SU-DHL-6 (cell line): ENCODE measurements around the gene NHS.

ENCODE experiments used
- CTCF ChIP-seq: fragments of 200-600 bp; sonication (generic); IDR thresholded peaks from one replicate; pipeline ENCODE4 v1.5.1; 2017; ENCODE audit warnings: antibody characterized with exemption, mild to moderate bottlenecking, low read length, moderate library complexity; ENCODE audit not compliant: insufficient read depth, poor library complexity, severe bottlenecking
- EZH2phosphoT487 ChIP-seq: fragments of 200-600 bp; sonication (generic), shearing (Covaris generic); conservative IDR thresholded peaks from 2 replicates; pipeline ENCODE4 v1.6.1; 2018; ENCODE audit warnings: mild to moderate bottlenecking, antibody characterized with exemption, low read length, moderate library complexity, mixed read lengths

- TF ChIP-seq CTCF (no peak), EZH2phosphoT487 (no peak)
Measured at GRCh38 chrX:17472424-17472823, 97.4 kb downstream of the NHS start.
